ENCODE results near the gene CHD5. TPM values are rescaled to one million over a fixed set of nuclear protein-coding genes. Genes with fewer than 3 reads are reported as not detected.

CHD5 gene
- total and polyA plus RNA-seq, 2 of the 4 experiments (the other 2 are of a cell fraction) = under 0.01 to 0.09 TPM

- peak overlapping the region; percentile 56 for H4K5ac ChIP-seq (ENCODE audit: low read depth, low read length)
- peak overlapping the region; percentile 71 to 79; a peak in 2 of 4 replicates for H4K8ac ChIP-seq (ENCODE audit: low read depth in 2 of 2, low read length in 2 of 2)
- H3K4me2 ChIP-seq (ENCODE audit: low read depth, low read length) = peak overlapping the region; percentile 65; the same call in 1 of the 2 replicates
- peak overlapping the region; percentile 49 for H3K4me3 ChIP-seq (ENCODE audit: insufficient read depth, low read depth, low read length)
- H4K20me1 ChIP-seq (ENCODE audit: insufficient read depth, low read length) = no peaks in the 10 kb centered on the region; the same call in 1 of the 2 replicates
- H3K18ac ChIP-seq (ENCODE audit: low read depth, low read length) = no peak overlapping the region
- no peak overlapping the region for H3K56ac ChIP-seq (ENCODE audit: extremely low read depth, insufficient read depth, low read length)
- H2AFZ ChIP-seq (replicated peaks; ENCODE audit: low read length, poor library complexity) = peak overlapping the region; percentile 92
- dilution Hi-C loops (cut with HindIII; ENCODE audit: low sequenced_read_pairs, unreplicated experiment) (no loop called here), in situ Hi-C loops (cut with MboI; ENCODE audit: low sequenced_read_pairs) (no loop called here), intact Hi-C loops (cut with micrococcal nuclease) (no loop called here)
- no peak for DNase-seq
- no peaks in the 10 kb centered on the region for H3K36me3 ChIP-seq (ENCODE audit: control insufficient read depth, insufficient read depth, low read length)
- 0 out of 2 replicates have a peak overlapping the region, but pooled peaks have one; percentile 18 for H3K9ac ChIP-seq (ENCODE audit: low read depth, low read length)
- no peak overlapping the region for H4K91ac ChIP-seq (ENCODE audit: insufficient read depth, low read depth, low read length)
- no peak overlapping the region for H3K23ac ChIP-seq (ENCODE audit: low read depth, low read length)
- peak overlapping the region; percentile 94 for H2AK9ac ChIP-seq (replicated peaks; ENCODE audit: low read depth, low read length, poor library complexity)
- H2BK120ac ChIP-seq (ENCODE audit: low read depth, low read length) = no peak overlapping the region
- no peak overlapping the region for H2BK15ac ChIP-seq (ENCODE audit: low read depth, low read length)
- ChIA-PET CTCF (no interaction called here), POLR2A (ENCODE audit: unreplicated experiment) (no interaction called here)
- H3K9me3 ChIP-seq (ENCODE audit: control insufficient read depth, insufficient read depth, low read length) = no peaks in the 10 kb centered on the region
- no peak for TF ChIP-seq NFE2L2 (IDR thresholded peaks at IDR 0.05; ENCODE audit: low read depth, low read length)
- 0 out of 2 replicates have a peak, but pooled peaks have one; percentile 4 for TF ChIP-seq CTCF (conservative IDR thresholded peaks at IDR 0.05; ENCODE audit: low read depth, low read length)
- no peak for TF ChIP-seq FOS (IDR thresholded peaks at IDR 0.05; ENCODE audit: low read depth, low read length)
- no peak for TF ChIP-seq POLR2A (IDR thresholded peaks at IDR 0.05; ENCODE audit: low read depth, low read length)
- no peak for TF ChIP-seq CEBPB (IDR thresholded peaks at IDR 0.05; ENCODE audit: low read depth, low read length)
- no peak overlapping the region for H3K27ac ChIP-seq (ENCODE audit: insufficient read depth, low read length)
- peaks cover 2% of the 10 kb centered on the region; the same call in 1 of the 2 replicates for H3K9me1 ChIP-seq (ENCODE audit: insufficient read depth, low read length)
- H2AK5ac ChIP-seq (ENCODE audit: low read depth, low read length) = peak overlapping the region; percentile 62; the same call in 1 of the 2 replicates
- H3K79me1 ChIP-seq (ENCODE audit: low read depth in 1 of 2, low read length in 2 of 2) = no peaks in the 10 kb centered on the region; a peak in 1 of 4 replicates
- peaks cover 7% of the 10 kb centered on the region; the same call in 1 of the 2 replicates for H3K4me1 ChIP-seq (ENCODE audit: control insufficient read depth, insufficient read depth, low read length)
- H3K14ac ChIP-seq (replicated peaks; ENCODE audit: low read depth, low read length) = no peak overlapping the region
- no peak overlapping the region for H2BK20ac ChIP-seq (ENCODE audit: low read depth, low read length)
- no peak overlapping the region for H2BK5ac ChIP-seq (ENCODE audit: low read depth, low read length, poor library complexity, severe bottlenecking)
- ATAC-seq (ENCODE audit: low read depth) = no peak
- whole genome bisulfite sequencing, 2 experiments (ENCODE audit: extremely low coverage in 2 of 2, insufficient read length in 1 of 2) = 92% methylated on average over 2 of the region's 17 CpGs; no CpG with 5 or more reads in 1 of the 2 experiments
- BruUV-seq (replicated peaks) = no TSS peak
- 0 out of 2 replicates have a peak overlapping the region, but pooled peaks have one; percentile 65 for H3K4ac ChIP-seq (ENCODE audit: low read depth, low read length)
- H3K27me3 ChIP-seq (ENCODE audit: control insufficient read depth, insufficient read depth, low read length) = no peaks in the 10 kb centered on the region; the same call in 1 of the 2 replicates
Measured at GRCh38 chr1:6209661-6210580, 29.8 kb upstream of the CHD5 start.

Measured in IMR-90 (cell line).